HG03432 (cell line): ENCODE data around the gene ATAD5.
"Not testable (repeated sequence)": the region's sequence is repeated elsewhere in the genome, so short reads cannot be mapped to it uniquely, and the experiment has no call there.

Experiments
- ATAC-seq: cut with Tn5 transposase; IDR thresholded peaks from one replicate; pipeline ENCODE4 v1.9.1; 2021; ENCODE audit warnings: mild to moderate bottlenecking, moderate library complexity; ENCODE audit not compliant: unreplicated experiment

The ATAD5 gene

DNA sequence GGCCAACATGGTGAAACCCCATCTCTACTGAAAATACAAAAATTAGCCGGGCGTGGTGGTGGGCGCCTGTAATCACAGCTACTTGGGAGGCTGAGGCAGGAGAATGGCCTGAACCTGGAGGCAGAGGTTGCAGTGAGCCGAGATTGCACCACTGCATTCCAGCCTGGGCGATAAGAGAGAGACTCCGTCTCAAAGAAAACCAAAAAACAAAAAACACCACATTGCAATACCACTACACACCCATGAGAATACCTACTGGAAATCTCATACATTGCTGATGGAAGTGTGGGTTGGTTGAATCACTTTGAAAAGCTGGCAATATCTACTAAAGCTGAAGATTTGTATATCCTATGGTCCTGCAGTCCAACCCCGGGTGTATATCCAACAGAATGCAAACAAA lies 78.4 kb downstream of the ATAD5 start:
- not testable (repeated sequence) for ATAC-seq

DNA sequence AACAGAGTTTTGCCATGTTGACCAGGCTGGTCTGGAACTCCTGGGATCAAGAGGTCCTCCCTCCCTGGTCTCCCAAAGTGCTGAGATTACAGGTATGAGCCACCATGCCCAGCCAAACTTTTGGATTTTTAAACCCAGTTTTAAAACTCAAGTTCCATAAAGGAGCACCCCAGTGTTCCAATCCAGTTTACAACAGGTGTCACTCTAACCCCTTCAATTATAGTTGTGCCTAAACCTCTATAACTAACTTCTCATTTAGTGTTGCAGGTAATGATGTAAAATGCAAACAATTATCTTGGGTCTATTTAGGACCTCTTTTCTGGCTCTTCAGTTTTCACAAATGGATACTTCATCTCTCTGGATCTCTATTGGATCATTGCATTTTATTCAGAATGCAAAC lies 82.2 kb downstream of the ATAD5 start:
- no peak for ATAC-seq

DNA sequence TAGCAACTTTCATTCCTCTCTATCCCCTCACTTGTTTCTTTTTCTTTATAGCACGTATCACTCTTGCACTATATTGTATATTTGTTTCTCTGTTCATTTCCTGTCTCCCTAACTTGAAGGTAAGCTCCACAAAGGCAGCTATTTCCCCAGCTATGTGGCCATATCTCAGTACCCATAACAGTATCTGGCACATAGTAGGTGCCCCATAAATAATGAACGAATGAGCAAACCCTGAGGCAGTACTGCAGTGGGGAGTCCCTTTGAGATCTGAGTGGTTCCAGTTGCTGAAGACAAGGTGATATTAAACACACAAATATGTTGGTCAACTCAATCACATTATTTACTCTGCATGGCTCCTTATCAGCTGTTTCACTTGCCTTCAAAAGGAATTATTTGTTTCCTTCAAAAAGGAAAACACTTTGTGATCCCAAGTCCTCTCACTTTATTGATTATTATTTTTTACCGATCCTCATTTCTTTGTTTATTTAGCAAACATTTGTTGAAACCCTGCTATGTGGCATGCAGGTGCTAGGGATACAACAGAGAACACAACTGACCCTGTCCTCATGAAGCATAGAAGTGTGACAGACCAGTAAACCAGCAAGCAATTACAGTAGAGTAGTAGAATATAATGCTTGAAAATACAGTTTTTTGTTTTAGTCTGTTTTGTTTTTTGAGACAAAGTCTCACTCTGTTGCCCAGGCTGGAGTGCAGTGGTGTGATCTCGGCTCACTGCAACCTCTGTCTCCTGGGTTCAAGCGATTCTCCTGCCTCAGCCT lies 84.3 kb downstream of the ATAD5 start:
- ATAC-seq = no peak

DNA sequence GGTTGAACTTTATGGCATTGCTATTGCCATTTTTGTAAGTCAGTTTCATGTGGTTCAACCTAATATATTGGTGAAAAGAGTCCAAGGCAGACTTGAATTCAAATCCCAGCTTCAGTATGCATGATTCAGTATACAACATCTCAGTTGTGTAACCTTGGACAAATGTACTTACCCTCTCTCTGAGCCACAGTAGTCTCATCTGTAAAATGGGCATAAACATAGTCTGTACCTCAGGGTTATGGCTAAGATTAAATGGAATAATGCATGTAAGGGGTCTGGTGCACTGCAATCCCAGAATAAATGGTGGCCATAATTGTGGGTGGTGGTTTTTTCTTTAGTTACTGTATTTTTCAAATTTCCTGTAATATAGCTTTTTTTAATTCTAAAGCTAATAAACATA lies 85.3 kb downstream of the ATAD5 start:
- ATAC-seq = no peak

DNA sequence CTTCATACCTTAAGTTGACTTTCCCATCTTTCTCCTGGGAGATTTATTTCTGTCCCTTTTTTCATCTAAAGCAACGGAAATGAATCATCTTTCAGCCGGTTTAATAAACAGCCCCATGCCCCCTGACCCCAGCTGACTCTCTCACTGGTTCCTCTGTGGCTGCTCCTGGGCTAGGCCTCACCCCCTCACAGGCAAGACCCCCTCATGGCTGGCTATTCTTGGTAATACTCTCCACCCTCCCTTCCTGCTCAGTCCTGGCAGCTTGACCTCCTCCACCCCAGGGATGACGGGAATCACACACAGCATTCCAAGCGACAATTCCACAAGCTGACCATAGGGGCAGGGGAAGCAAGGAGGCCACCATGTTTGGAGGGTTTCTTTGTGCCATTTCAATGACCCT lies 88.5 kb downstream of the ATAD5 start:
- ATAC-seq = no peak

DNA sequence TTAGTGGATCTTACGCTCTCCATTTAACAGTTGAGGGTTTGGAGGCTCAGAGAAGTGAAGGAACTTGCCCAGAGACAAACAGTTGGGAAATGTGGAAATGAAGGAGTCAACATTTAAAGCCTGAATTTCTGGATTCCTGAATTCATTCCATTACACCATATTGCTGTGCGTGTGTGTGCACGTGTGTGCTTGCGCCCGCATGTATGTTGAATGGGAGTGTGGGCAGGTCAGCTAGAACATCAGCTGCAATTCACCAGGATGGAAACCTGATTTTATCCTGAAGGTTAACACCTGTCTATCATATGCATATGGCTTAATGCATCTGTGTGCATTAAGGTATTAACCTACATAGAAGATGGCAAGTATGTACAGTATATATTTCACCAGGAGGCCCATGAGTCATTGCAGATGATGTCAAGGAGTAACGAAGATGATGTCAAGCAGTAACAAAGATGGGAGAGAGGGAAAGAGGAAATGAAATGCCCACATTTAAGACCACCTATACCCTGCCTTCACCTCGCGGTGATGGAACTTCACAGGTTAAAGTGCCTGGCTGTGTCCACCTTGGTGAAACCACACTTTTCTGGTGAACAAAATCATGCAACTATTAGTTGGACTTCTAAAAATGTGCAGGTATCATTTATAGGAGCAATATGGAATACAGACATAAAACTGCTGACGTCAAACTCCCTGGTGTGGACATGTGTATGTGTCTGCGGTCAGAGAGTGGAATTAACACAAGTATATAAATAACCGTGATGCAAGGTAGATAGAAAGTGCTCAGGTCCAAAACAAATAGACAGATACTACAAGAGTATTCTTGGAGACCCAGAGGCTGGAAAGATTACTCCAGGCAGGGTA lies 89.1 kb downstream of the ATAD5 start:
- ATAC-seq = no peak

DNA sequence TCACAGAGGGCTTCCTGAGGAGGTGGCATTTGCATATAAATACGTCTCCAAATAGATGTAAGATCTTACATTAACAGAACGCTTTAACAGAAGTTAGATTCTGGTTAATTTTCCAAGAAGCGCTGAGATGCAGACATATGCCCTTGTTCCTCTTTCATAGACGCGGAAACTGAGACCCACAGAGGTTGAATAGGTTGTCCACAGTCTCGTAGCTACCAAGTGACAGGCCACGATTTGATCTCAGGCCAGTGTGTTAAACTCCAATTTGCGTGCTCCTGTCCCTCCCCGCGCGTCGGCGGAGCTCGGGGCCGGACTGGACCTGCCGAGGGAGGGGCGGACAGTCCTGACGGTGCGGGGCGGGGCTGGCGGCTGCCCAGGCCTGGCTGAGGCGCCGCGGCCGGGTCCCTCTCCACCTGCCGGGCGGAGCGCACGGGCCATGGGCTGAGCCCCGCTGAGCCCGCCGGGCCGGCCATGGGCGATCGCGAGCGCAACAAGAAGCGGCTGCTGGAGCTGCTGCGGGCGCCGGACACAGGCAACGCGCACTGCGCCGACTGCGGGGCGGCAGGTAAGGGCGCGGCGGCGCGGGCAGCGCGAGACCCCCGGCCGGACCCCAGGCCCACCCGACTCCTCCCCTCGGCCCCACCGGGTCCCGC lies 89.9 kb downstream of the ATAD5 start, which contains the start of gene ADAP2:
ADAP2 (plus strand) TSS at position 402 of the 653 bp plus-strand sequence; CDS start at position 472, 70 bp downstream.
- ATAC-seq = no peak

DNA sequence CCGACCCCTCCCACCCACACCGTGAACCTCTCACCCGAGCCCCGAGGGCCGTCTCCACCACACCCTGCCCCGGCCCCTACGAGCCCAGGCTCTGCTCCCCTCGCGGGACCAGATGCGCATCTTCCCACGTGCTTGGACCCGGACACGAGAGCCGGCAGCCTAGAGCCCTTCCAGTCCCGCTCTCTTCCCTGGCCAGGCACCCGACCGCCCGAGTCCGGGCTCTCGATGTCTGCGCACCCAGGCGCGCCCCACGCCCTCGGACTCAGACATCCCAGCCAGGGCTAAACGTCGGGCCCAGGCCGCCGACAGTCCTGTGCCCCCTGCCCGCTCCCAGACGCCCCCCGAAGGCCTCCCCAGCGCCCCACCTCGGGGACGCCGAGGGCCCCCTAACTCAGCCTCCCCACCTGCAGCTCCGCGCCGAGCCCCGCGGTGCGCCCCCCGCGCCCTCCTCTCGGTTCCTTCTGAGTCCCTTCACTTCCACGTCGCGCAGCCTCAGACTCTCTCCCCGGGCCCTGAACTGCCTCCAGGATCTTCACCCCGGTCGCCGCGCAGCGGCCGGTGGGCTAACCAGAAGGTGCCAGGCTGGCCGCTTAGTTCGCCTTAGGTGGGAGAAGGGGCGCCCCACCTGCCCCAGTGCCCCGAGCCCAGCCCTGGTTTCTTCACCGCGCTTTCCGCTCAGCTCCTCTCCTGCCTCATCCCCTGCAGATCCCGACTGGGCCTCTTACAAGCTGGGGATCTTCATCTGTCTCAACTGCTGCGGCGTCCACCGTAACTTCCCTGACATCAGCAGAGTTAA lies 90.7 kb downstream of the ATAD5 start:
- no peak for ATAC-seq

DNA sequence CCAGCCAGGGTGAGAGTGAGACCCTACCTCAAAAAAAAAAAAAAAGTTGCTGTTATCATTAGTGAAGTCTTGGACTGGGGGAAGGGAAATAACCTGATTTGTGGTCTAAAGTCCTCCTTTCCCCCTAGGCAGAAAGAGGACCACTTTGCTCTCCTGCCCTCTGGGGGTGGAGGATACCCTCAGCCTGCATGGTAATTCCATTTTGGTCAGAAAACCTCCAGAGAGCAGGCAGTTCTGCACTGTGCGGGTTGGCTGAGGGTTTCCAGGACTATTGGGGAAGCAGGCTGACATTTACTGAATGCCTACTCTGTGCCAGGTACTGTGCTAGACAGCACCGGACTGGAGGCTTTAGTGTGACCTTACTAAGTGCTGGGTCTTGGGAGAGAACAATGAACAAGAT lies 92.6 kb downstream of the ATAD5 start:
- no peak for ATAC-seq

DNA sequence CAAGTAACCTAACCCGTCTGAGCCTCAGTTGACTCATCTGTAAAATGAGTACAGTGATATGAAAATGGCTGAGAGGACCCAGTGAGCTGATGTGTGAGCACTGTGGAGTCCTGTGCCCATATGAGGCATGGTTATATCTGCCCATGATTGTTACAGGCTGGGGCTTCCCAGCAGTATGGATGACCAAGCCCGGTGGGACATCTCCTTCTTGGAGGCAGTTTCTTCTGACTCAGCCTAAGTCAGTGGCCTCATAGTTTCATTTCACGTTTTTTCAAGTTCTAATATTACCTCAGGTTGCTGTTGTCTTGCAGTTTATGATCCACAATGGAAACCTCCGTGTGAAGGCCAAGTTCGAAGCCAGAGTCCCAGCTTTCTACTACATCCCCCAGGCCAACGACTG lies 94.8 kb downstream of the ATAD5 start:
- ATAC-seq = no peak

DNA sequence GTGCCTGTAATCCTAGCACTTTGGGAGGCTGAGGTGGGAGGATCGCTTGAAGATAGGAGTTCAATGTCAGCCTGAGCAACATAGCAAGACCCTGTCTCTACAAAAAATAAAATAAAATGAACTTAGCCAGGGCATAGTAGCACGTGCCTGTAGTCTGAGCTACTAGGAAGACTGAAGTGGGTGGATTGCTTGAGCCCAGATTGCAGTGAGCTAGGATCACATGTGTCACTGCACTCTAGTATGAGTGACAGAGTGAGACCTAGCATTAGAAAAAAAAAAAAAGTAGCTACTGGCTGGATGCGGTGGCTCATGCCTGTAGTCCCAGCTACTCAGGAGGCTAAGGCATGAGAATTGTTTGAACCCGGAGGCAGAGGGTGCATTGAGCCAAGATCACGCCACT lies 96.0 kb downstream of the ATAD5 start:
- ATAC-seq = no peak

DNA sequence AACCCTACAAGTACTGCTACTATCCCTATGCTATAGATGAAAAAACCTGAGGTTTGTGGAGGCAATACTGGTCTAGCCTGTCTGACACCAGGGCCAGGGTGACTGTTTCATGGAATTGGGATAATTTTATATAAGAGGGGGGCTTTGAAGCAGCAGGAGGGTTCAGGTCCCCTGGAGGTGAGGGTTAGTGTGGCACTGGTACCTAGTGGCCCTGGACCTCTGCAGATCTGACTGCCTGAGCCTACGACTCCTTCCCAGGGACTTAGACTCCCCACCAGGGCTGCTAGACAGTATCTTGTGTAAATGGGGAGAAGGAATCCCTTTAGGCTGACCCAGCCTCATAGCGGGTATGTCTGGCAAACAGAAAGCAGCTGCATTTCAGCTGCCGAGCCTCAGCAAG lies 96.8 kb downstream of the ATAD5 start:
- ATAC-seq = no peak

DNA sequence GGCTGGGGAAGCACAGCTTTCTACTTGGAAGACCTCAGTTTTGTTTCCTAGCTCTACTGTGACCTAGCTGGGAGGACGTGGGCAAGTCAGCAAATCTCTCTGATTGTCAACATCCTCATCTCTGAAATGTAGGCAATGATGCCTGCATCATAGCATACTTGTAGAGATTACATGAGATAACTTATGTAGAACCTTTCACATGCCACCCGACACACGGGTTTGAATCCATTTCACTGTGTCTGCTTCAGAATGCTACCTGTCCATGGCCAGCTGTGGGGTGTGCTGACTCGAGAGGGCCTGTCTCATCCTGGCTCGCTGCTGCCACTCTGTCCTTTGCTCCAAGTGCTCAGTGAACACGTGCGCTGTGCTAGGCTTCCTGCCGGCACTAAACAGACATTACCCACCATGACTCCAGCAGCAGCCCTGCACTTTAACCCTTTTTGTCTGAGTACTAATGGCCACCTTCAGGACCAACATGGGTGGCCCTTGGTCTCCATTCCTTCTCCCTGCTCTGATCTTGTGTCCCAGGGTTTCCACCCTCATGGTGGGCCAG lies 97.4 kb downstream of the ATAD5 start:
- no peak for ATAC-seq

DNA sequence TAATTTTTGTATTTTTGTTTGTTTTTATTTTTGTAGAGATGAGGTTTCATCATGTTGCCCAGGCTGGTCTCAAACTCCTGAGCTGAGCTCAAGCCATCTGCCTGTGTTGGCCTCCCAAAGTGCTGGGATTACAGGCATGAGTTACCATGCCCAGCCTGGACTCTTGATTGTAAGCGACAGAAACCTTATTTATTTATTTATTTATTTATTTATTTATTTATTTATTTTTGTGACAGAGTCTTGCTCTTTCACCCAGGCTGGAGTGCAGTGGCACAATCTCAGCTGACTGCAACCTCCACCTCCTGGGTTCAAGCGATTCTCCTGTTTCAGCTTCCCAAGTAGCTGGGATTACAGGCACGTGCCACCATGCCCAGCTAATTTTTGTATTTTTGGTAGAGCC lies 98.1 kb downstream of the ATAD5 start:
- not testable (repeated sequence) for ATAC-seq

DNA sequence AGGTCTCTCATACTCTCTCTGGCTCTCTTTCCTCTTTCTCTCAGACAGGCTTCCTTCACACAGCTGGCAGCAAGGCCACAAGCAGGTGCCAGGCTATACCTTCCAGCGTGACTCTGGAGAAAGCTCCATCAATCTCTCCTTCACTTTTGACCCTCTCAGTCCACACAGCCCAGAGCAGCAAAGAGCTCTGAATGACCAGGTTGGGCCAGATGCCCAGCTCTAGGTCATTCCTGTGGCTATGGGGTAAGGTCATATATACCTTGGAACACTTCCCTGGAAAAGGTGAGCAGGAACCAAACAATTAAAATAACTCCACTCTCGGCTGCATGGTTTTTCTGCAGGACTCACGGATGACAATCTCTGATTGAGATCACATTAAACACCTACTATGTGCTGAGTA lies 98.7 kb downstream of the ATAD5 start:
- ATAC-seq = no peak

DNA sequence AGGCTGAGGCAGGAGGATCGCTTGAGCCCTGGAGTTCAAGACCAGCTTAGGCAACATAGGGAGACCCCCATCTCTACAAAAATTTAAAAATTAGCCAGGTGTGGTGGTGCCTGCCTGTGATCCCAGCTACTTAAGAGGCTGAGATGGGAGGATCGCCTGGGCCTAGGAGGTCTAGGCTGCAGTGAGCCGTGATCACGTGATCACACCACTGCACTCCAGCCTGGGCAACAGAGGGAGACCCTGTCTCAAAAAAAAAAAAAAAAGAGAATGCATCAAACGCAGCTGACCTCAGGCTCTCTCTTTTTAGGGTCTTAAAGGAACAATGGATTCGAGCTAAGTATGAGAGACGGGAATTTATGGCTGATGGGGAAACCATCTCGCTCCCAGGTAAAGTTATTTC lies 99.8 kb downstream of the ATAD5 start:
- not testable (repeated sequence) for ATAC-seq

DNA sequence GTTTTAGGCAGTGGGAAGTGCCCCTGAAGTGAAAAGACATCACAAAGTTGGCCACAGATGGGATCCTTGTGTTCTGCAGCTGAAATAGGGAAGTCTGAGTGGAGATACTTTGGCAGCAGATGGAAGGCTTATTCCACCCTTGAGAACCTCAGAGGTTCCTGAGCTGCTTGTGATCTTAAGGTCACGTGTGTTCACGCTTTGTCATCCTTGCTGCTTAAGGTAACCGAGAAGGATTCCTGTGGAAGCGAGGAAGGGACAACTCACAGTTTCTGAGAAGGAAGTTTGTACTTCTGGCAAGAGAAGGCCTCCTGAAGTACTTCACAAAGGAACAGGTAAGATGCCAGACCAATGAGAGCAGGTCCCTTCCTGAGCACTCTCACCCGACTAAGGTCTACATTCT lies 102.2 kb downstream of the ATAD5 start:
- ATAC-seq = no peak

DNA sequence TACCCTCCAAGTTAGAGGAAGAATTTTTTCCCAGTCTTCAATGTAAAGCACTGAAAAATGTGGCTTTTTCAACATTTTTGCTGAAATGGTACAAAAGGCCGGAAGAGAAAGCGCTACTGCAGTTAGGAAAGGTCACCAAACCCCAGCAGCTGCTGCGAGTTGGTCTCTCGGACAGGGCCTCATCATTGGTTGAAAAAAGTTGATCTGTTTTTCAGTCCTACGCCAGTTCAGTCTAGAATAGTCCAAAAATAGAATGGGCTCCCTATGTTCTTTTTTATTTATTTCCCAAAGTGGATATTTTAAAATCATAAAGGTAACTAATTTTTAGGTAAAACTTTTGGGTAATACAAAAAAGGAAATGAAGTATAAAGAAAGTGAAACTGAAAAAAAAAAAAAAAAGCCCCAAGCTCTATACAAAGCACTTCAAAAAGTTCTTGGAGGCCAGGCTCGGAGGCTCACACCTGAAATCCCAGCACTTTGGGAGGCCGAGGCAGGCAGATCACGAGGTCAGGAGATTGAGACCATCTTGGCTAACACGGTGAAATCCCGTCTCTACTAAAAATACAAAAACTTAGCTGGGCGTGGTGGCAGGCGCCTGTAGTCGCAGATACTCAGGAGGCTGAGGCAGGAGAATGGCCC lies 107.4 kb downstream of the ATAD5 start:
- ATAC-seq = no peak

DNA sequence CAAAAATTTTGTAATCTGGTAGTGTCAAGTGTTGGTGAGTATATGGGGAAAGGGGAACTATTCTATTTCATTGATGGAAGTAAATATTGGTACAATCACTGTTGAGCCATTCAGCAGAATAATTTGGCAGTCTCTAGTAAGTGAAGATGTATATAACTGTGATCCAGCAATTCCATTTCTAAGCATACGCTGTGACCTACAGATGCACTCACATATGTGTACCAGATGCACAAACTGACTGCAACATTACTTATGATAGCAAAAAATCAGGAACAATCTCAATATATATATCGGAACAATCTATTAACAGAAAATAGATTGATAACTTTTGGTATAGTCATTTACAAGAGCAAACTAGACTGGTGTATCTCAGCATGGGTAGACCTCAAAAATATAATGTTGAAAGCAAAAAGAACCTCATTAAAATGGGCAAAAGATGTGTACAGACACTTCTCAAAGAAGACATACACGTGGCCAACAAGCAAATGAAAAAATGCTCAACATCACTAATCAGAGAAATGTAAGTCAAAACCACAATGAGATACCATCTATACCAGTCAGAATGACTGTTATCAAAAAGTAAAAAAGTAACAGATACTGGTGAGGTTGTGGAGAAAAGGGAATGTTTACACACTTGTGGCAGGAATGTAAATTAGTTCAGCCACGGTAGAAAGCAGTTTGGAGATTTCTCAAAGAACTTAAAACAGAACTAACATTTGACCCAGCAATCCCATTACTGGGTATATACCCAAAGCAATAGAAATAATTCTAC lies 110.7 kb downstream of the ATAD5 start:
- no peak for ATAC-seq
